Measurements from ENCODE around the gene CDH11.

- TF ChIP-seq CTCF (IDR thresholded peaks at IDR 0.05) = no peak
- TF ChIP-seq ZFX (IDR thresholded peaks at IDR 0.05; ENCODE audit: borderline replicate concordance) = no peak
Measured at GRCh38 chr16:65069065-65069464, 52.8 kb downstream of the CDH11 start.

All from 22Rv1 (cell line).